SH-SY5Y (cell line): Measurements from ENCODE around the gene ARHGAP28.

ENCODE experiments used
- GATA2 ChIP-seq: IDR thresholded peaks from 2 replicates; pipeline ENCODE4 v1.6.1; 2011; ENCODE audit warnings: mild to moderate bottlenecking, low read depth, low read length
- GATA3 ChIP-seq: IDR thresholded peaks from 2 replicates; pipeline ENCODE4 v1.6.1; 2011; ENCODE audit warnings: low read depth, mild to moderate bottlenecking, low read length, moderate library complexity

Gene ARHGAP28

GRCh38 chr18:6729247-6730091 is at the start of gene ARHGAP28:
TSS of gene ARHGAP28 (plus strand) at chr18:6729716. CDS start at chr18:6729822, 106 bp downstream.
- no peak for TF ChIP-seq GATA3
- no peak for TF ChIP-seq GATA2

- TF ChIP-seq GATA3 = no peak
- TF ChIP-seq GATA2 = no peak
Observed at GRCh38 chr18:6681331-6681875, 48.1 kb upstream of the ARHGAP28 start.

- TF ChIP-seq GATA3 (no peak), GATA2 (no peak)
Observed at GRCh38 chr18:6682437-6683111, 46.9 kb upstream of the ARHGAP28 start.

- TF ChIP-seq GATA3 = no peak
Observed at GRCh38 chr18:6683112-6683876, 46.2 kb upstream of the ARHGAP28 start.

- no peak for TF ChIP-seq GATA2
- TF ChIP-seq GATA3 = no peak
Observed at GRCh38 chr18:6687676-6688075, 41.8 kb upstream of the ARHGAP28 start.

- TF ChIP-seq GATA3 (no peak), GATA2 (no peak)
Observed at GRCh38 chr18:6708890-6709289, 20.6 kb upstream of the ARHGAP28 start.

GRCh38 chr18:6711467-6711866 is 18.0 kb upstream of the ARHGAP28 start:
- TF ChIP-seq GATA3 = no peak

- no peak for TF ChIP-seq GATA2
- TF ChIP-seq GATA3 = no peak
Observed at GRCh38 chr18:6712401-6712800, 17.1 kb upstream of the ARHGAP28 start.

GRCh38 chr18:6714010-6714409 is 15.5 kb upstream of the ARHGAP28 start:
- TF ChIP-seq GATA2 = no peak
- TF ChIP-seq GATA3 = no peak

- TF ChIP-seq GATA3 (no peak), GATA2 (no peak)
Observed at GRCh38 chr18:6718267-6718666, 11.2 kb upstream of the ARHGAP28 start.

- no peak for TF ChIP-seq GATA2
- no peak for TF ChIP-seq GATA3
Observed at GRCh38 chr18:6719098-6719846, 10.2 kb upstream of the ARHGAP28 start.

- no peak for TF ChIP-seq GATA3
- no peak for TF ChIP-seq GATA2
Observed at GRCh38 chr18:6719910-6720683, 9.4 kb upstream of the ARHGAP28 start.

- TF ChIP-seq GATA2 = no peak
- TF ChIP-seq GATA3 = no peak
Observed at GRCh38 chr18:6721755-6722154, 7.8 kb upstream of the ARHGAP28 start.
